GM21447 (cell line): ENCODE measurements around the gene TYW1.
"Not testable (repeated sequence)": the region's sequence is repeated elsewhere in the genome, so short reads cannot be mapped to it uniquely, and the experiment has no call there.

ENCODE experiments used
- ATAC-seq: cut with Tn5 transposase; IDR thresholded peaks from one replicate; pipeline ENCODE4 v1.9.1; 2021; ENCODE audit not compliant: unreplicated experiment

TYW1 gene

GRCh38 chr7:67184912-67185659 is 188.5 kb downstream of the TYW1 start:
- peak; percentile 39 for ATAC-seq

GRCh38 chr7:67185660-67186129 is 189.1 kb downstream of the TYW1 start:
- peak; percentile 93 for ATAC-seq

- not testable (repeated sequence) for ATAC-seq
Observed at GRCh38 chr7:67189160-67189559, 192.5 kb downstream of the TYW1 start.

GRCh38 chr7:67189801-67190465 is 193.3 kb downstream of the TYW1 start:
- ATAC-seq, result not testable (repeated sequence)

- not testable (repeated sequence) for ATAC-seq
Observed at GRCh38 chr7:67191002-67191720, 194.5 kb downstream of the TYW1 start.

- ATAC-seq, result not testable (repeated sequence)
Observed at GRCh38 chr7:67192123-67192702, 195.6 kb downstream of the TYW1 start.

GRCh38 chr7:67192889-67193613 is 196.4 kb downstream of the TYW1 start:
- not testable (repeated sequence) for ATAC-seq

- ATAC-seq, result not testable (repeated sequence)
Observed at GRCh38 chr7:67196176-67196575, 199.5 kb downstream of the TYW1 start.

- ATAC-seq, result not testable (repeated sequence)
Observed at GRCh38 chr7:67198865-67199526, 202.4 kb downstream of the TYW1 start.

GRCh38 chr7:67205772-67206171 is 209.1 kb downstream of the TYW1 start:
- not testable (repeated sequence) for ATAC-seq

GRCh38 chr7:67206452-67206851 is 209.8 kb downstream of the TYW1 start:
- no peak for ATAC-seq

- not testable (repeated sequence) for ATAC-seq
Observed at GRCh38 chr7:67208656-67209055, 212.0 kb downstream of the TYW1 start.

- ATAC-seq, result no peak
Observed at GRCh38 chr7:67209256-67209655, 212.6 kb downstream of the TYW1 start.

GRCh38 chr7:67210567-67210966 is 213.9 kb downstream of the TYW1 start:
- ATAC-seq, result no peak

- not testable (repeated sequence) for ATAC-seq
Observed at GRCh38 chr7:67211650-67212330, 215.2 kb downstream of the TYW1 start.

GRCh38 chr7:67213038-67213437 is 216.4 kb downstream of the TYW1 start:
- not testable (repeated sequence) for ATAC-seq

GRCh38 chr7:67223551-67223950 is 226.9 kb downstream of the TYW1 start:
- ATAC-seq, result not testable (repeated sequence)

GRCh38 chr7:67226340-67226907 is 229.8 kb downstream of the TYW1 start:
- ATAC-seq, result not testable (repeated sequence)

GRCh38 chr7:67226967-67227366 is 230.3 kb downstream of the TYW1 start:
- not testable (repeated sequence) for ATAC-seq
